HG02798 (cell line): ENCODE results near the gene MCOLN1.

Experiments used
- ATAC-seq: cut with Tn5 transposase; IDR thresholded peaks from one replicate; pipeline ENCODE4 v1.9.1; 2021; ENCODE audit warnings: mild to moderate bottlenecking; ENCODE audit not compliant: unreplicated experiment, poor library complexity

MCOLN1 gene

GRCh38 chr19:7522072-7522922 lies at the start of gene MCOLN1:
MCOLN1 (plus strand) TSS chr19:7522624; CDS start chr19:7522751, 127 bp downstream.
- ATAC-seq: peak; percentile 93

DNA sequence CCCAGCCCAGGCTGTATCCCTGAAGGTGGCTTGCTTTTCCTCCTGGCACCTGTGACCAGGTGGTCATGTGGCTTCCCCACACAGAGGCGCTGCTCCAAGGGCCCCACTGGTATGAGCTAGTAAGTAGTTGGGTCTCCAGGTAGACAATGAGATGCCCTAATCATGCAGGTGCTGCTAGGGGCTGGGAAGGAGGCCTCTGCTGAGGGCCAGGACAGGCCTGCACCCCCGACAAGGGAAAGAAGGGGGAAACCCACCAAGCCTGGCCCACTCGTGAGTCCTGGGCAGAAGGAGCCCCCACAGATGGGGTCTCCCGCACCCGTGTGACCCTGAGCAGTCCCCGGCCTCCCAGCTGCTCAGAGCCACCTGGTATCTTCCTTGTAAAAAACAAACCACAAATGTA lies 46.8 kb upstream of the MCOLN1 start:
- ATAC-seq: no peak

DNA sequence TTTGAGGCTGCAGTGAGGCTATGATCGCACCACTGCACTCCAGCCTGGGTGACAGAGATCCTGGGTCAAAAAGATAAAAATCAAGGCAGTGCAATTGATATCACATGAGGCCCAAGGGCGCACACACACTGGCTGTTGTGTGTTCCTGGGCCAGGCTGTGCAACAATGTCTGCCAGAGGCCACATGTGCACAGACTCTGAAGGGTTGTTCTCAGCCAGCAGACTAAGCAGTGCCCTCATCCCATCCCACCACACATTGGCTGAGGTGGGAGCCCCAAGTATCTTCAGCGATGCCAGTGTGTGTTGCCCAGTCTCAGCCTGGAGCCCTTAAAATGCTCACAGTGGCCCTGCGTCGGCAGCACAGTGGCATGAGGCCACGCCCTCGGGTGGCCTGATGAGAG lies 46.2 kb upstream of the MCOLN1 start:
- no peak for ATAC-seq

- ATAC-seq: no peak
These were observed 45.5 kb upstream of the MCOLN1 start for GRCh38 chr19:7476777-7477494.

DNA sequence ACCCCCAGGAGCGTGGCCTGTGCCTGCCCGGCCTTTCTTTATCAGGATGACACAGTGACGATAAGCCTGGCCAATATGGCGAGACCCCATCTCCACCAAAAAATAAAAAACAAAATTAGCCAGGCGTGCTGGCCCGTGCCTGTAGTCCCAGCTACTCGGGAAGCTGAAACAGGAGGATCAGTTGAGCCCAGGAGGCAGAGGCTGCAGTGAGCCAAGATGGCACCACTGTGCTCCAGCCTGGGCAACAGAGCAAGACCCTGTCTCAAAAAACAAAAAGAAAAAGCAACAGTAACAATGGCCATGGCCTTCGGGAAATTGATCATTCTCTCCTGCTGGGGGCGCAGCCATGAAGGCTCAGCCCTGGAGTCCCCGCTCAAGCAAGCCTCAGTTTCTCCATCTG lies 44.7 kb upstream of the MCOLN1 start:
- ATAC-seq: no peak

DNA sequence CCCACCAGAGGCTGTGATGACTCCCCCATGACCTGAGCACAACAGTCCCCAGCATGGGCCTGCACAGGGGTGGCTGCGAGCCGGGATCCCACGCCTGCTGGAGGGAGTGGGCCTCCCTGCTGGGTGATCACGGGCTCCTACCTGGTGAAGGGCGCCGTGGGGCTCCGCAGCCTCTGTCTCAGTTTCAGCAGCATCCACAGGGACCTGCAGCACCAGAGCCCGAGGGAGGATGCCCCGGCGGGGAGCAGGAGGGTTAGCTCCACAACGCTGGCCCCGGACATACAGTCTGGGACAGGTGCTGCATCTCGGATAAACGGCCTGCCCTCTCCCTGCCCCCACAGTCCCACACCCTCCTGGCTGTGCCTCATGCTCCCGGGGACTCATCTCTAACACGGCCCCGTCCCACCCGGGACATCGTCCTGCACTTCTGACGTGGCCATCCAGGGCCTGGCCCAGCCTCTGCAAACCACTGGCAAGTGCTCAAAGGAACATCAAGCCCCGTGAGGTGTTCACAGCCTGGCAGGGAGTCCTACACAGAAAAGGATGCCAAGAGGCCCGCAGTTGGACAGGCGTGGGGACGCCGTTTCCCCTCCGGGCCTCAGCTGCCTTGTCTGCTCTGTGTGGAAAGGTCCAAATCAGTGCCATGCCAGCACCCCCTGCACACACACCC lies 44.1 kb upstream of the MCOLN1 start:
- no peak for ATAC-seq

GRCh38 chr19:7478843-7479227 lies 43.6 kb upstream of the MCOLN1 start:
- no peak for ATAC-seq

DNA sequence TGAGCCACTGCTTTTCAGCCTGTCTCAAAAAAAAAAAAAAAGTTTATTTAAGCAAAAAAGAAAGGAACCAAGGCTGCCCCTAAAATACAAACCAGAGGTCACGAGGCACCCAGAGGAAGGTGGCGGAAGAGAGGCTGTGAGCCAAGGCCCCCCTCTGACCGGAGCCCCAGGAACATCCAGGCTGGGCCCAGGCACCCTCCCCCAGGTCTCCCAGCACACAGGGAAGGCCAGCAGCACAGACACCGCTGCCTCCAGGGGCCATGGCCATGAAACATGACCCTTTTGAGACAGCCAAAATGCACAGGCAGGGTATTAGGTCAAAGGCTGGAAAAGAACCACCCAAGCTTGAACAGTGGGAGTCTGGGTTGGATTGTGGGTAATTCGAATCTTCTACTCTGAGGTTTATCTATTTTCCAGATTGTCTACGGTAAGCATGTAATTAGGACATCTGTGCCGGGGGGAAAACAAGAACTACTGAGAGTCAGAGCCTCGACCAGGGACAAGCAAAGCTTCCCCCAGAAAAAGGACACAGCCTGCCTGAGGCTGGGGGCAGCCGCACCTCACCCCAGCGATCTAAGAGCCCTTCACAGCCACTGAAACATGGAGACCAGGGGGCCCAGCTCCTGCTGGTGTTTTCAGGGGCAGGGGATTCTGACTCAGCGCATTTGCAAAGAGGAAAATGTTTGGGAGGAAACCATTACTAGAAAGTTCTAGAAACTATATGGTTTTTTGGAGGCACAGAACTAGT lies 42.0 kb upstream of the MCOLN1 start:
- ATAC-seq: no peak

GRCh38 chr19:7480970-7481255 lies 41.5 kb upstream of the MCOLN1 start:
- no peak for ATAC-seq

DNA sequence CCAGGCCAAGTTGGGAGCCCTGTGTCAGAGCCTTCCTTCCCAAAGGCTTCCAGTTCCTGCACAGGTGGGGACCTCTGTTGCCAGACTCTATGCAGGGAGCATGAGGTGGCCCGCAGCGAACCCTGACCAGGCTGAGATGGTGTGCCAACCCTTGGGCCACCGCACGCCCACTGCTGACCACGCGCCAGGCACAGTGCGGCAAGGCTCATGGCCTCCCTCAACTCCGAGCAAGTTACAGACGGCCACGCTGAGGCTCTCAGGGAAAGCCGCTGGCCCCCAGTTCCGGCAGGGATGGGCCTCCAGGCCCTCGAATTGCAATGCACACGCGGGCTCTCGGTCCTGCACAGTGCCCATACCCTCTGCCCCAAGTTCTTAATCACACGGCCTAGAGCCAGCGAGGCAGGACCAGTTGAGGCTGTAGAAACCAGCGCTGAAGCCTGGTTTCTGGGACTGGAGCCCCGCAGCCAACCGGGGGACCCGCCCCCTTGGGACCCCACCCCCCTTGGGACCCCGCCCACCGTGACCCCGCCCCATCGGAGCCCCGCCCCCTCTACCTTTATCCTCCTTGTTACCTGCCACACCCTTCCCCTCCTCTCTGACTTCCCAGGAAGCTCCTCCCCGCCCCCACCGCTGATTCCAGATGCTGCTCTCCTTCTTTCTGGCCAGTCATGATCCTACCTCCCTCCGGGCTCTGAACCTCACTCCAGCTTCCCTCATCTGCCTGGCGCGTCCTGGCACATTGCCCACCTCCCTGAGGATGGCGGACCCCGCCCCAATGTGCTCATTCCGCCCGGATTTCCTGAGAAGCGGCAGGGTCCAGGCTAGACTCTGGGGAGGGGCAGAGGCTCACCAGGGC lies 39.6 kb upstream of the MCOLN1 start:
- ATAC-seq: no peak

DNA sequence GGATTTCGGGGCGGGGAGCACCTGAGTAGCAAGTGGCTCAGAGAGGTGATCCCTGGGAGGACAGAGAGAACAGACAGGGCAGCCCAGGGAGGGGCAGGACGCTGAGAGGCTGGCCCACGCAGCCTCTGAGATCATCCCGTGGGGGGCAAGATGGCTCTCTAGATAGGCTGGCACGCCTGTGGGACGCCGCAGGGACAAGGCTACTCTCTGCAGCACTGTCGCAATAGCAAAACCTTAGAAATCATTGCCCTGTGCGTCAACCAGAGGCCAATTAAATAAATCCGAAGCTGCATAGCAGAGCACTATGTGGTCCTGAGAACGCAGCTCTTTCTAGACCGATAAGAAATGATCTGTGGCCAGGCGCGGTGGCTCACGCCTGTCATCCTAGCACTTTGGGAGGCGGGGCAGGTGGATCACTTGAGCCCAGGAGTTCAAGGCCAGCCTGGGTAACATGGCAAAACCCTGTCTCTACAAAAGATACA lies 38.7 kb upstream of the MCOLN1 start:
- ATAC-seq: no peak

DNA sequence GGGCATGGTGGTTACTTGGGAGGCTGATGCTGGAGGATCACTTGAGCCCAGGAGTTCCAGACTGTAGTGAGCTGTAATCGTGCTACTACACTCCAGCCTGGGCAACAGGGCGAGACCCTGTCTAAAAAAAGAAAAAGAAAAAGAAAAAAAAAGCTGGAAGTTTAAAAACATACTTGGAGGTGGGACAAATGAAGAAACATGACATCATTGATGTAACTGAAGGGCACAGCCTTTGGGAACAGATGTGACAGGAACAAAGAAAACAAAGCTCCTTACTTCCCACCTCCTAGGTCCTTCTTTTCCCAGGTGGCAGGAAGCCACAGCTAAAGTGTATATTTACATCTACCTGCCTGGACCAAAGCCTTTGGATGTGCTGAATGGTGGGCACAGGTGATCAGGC lies 35.5 kb upstream of the MCOLN1 start:
- ATAC-seq: no peak

- ATAC-seq: peak; percentile 85
These were observed 33.6 kb upstream of the MCOLN1 start, which contains the start of gene PEX11G for GRCh38 chr19:7488736-7489353. PEX11G (minus strand) TSS chr19:7489035; CDS start chr19:7489010, 25 bp downstream.

DNA sequence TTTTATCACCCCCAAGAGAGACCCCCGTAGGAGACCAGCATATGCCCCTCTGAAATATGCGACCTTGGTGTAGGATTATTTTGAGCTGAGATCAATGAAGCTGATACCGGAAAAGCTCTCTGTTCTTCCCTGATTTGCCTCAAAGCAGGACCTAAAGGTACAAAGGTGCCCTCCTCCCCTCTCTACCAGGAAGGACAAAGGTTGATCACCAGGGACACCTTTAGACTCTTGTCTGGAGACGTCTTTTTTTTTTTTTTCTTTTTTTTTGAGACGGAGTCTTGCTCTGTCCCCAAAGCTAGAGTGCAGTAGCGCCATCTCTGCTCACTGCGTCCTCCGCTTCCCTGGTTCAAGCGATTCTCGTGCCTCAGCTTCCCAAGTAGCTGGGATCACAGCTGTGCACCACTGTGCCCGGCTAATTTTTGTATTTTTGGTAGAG lies 32.8 kb upstream of the MCOLN1 start:
- ATAC-seq: no peak

- ATAC-seq: no peak
These were observed 30.3 kb upstream of the MCOLN1 start for GRCh38 chr19:7492142-7492541.

- ATAC-seq: no peak
These were observed 29.9 kb upstream of the MCOLN1 start for GRCh38 chr19:7492558-7492957.

GRCh38 chr19:7494416-7495098 lies 27.9 kb upstream of the MCOLN1 start:
- ATAC-seq: no peak

DNA sequence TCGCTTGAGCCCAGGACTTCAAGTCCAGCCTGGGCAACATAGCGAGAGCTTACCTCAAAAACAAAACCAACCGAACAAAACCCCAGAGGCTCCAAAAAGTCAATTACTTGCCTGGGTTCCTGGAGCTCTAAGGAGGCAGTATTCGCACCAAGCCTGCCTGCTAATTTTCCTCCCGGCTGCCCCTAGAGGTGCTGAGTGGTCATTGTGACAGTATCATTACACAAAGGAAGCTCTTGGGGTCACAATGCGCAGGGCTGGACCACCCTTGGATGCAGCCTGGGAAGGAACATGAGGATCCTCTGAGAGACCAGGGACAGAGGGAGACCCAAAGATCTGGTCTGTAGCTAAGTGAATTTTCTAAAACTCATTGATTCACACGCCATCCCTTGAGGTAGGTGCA lies 25.1 kb upstream of the MCOLN1 start:
- no peak for ATAC-seq
